ENCODE measurements around the gene DNAH2. TPM values are rescaled to one million over a fixed set of nuclear protein-coding genes. Genes with fewer than 3 reads are reported as not detected.

The DNAH2 gene
- total and polyA plus RNA-seq, 2 donors (not counting 1 experiment from before 2014, with no cell fraction given): 0.08 to 0.17 TPM

GRCh38 chr17:7794075-7794663 lies 76.6 kb downstream of the DNAH2 start:
- Histone ChIP-seq H2AFZ (ENCODE audit: low read length) (no peak overlapping the region), H3K4me3 (replicated peaks in 1 of 4; ENCODE audit: control extremely low read depth in 1 of 4, insufficient read depth in 1 of 4, low read depth in 3 of 4, low read length in 4 of 4) (no peak overlapping the region)
- TF ChIP-seq EZH2 (IDR thresholded peaks at IDR 0.05; ENCODE audit: low read length, missing control alignments): no peak
- no peak for TF ChIP-seq CTCF (conservative IDR thresholded peaks at IDR 0.05 in 1 of 2, IDR thresholded peaks at IDR 0.05 in 1 of 2; ENCODE audit: low read depth in 1 of 2, low read length in 2 of 2)

GRCh38 chr17:7797976-7798375 lies 80.4 kb downstream of the DNAH2 start:
- Histone ChIP-seq H3K79me2 (ENCODE audit: control insufficient read depth, insufficient read depth, low read length) (no peaks in the 10 kb centered on the region), H3K4me1 (ENCODE audit: control insufficient read depth, extremely low read depth, insufficient read depth, low read length) (no peaks in the 10 kb centered on the region), H3K27ac (ENCODE audit: insufficient read depth, low read length) (no peak overlapping the region), H3K9ac (ENCODE audit: insufficient read depth, low read length) (no peak overlapping the region), H4K20me1 (ENCODE audit: control insufficient read depth, extremely low read depth, insufficient read depth, low read length) (no peaks in the 10 kb centered on the region), H3K4me2 (ENCODE audit: extremely low read depth, insufficient read depth, low read length) (no peak overlapping the region), H3K4me3 (replicated peaks in 1 of 4; ENCODE audit: control extremely low read depth in 1 of 4, insufficient read depth in 1 of 4, low read depth in 3 of 4, low read length in 4 of 4) (no peak overlapping the region), H3K36me3 (ENCODE audit: control insufficient read depth, insufficient read depth, low read length) (no peaks in the 10 kb centered on the region), H3K27me3 (ENCODE audit: control insufficient read depth, insufficient read depth, low read length) (no peaks in the 10 kb centered on the region), H2AFZ (ENCODE audit: low read length) (no peak overlapping the region), H3K9me3 (ENCODE audit: control insufficient read depth, insufficient read depth, low read depth, low read length) (no peaks in the 10 kb centered on the region)
- no peak for TF ChIP-seq EZH2 (IDR thresholded peaks at IDR 0.05; ENCODE audit: low read length, missing control alignments)
- TF ChIP-seq CTCF (conservative IDR thresholded peaks at IDR 0.05 in 1 of 2, IDR thresholded peaks at IDR 0.05 in 1 of 2; ENCODE audit: low read depth in 1 of 2, low read length in 2 of 2): no peak
- DNase-seq (ENCODE audit: low read depth in 2 of 2): no peak

More at GRCh38 chr17:7794075-7794663, 76.6 kb downstream of the DNAH2 start:
- H3K79me2 ChIP-seq (ENCODE audit: control insufficient read depth, insufficient read depth, low read length): no peaks in the 10 kb centered on the region
- H3K27me3 ChIP-seq (ENCODE audit: control insufficient read depth, insufficient read depth, low read length): no peaks in the 10 kb centered on the region
- no peaks in the 10 kb centered on the region for H3K4me1 ChIP-seq (ENCODE audit: control insufficient read depth, extremely low read depth, insufficient read depth, low read length)
- H4K20me1 ChIP-seq (ENCODE audit: control insufficient read depth, extremely low read depth, insufficient read depth, low read length): no peaks in the 10 kb centered on the region
- DNase-seq (ENCODE audit: low read depth in 2 of 2): no peak
- H3K4me2 ChIP-seq (ENCODE audit: extremely low read depth, insufficient read depth, low read length): no peak overlapping the region
- no peaks in the 10 kb centered on the region for H3K9me3 ChIP-seq (ENCODE audit: control insufficient read depth, insufficient read depth, low read depth, low read length)
- no peaks in the 10 kb centered on the region for H3K36me3 ChIP-seq (ENCODE audit: control insufficient read depth, insufficient read depth, low read length)
- H3K27ac ChIP-seq (ENCODE audit: insufficient read depth, low read length): no peak overlapping the region
- no peak overlapping the region for H3K9ac ChIP-seq (ENCODE audit: insufficient read depth, low read length)

- Histone ChIP-seq H3K4me2 (ENCODE audit: extremely low read depth, insufficient read depth, low read length) (no peak overlapping the region), H3K9me3 (ENCODE audit: control insufficient read depth, insufficient read depth, low read depth, low read length) (no peaks in the 10 kb centered on the region), H3K4me1 (ENCODE audit: control insufficient read depth, extremely low read depth, insufficient read depth, low read length) (no peaks in the 10 kb centered on the region)
Measured at GRCh38 chr17:7798839-7799238, 81.3 kb downstream of the DNAH2 start.

More at GRCh38 chr17:7798839-7799238, 81.3 kb downstream of the DNAH2 start:
- Histone ChIP-seq H3K36me3 (ENCODE audit: control insufficient read depth, insufficient read depth, low read length) (no peaks in the 10 kb centered on the region), H3K9ac (ENCODE audit: insufficient read depth, low read length) (no peak overlapping the region), H2AFZ (ENCODE audit: low read length) (no peak overlapping the region), H3K27me3 (ENCODE audit: control insufficient read depth, insufficient read depth, low read length) (no peaks in the 10 kb centered on the region), H3K79me2 (ENCODE audit: control insufficient read depth, insufficient read depth, low read length) (no peaks in the 10 kb centered on the region), H4K20me1 (ENCODE audit: control insufficient read depth, extremely low read depth, insufficient read depth, low read length) (no peaks in the 10 kb centered on the region), H3K4me3 (replicated peaks in 1 of 4; ENCODE audit: control extremely low read depth in 1 of 4, insufficient read depth in 1 of 4, low read depth in 3 of 4, low read length in 4 of 4) (no peak overlapping the region), H3K27ac (ENCODE audit: insufficient read depth, low read length) (no peak overlapping the region)
- DNase-seq (ENCODE audit: low read depth in 2 of 2): no peak
- TF ChIP-seq EZH2 (IDR thresholded peaks at IDR 0.05; ENCODE audit: low read length, missing control alignments): no peak
- TF ChIP-seq CTCF (conservative IDR thresholded peaks at IDR 0.05 in 1 of 2, IDR thresholded peaks at IDR 0.05 in 1 of 2; ENCODE audit: low read depth in 1 of 2, low read length in 2 of 2): no peak

Data from fibroblast of lung (primary cell).